GM12872 (cell line): ENCODE data around the gene GRK4.

Experiments used
- CTCF ChIP-seq: IDR thresholded peaks from 3 replicates; pipeline ENCODE4 v1.5.1; 2011; ENCODE audit warnings: low read depth, mild to moderate bottlenecking, low read length, moderate library complexity; ENCODE audit not compliant: insufficient read depth

The GRK4 gene

GRCh38 chr4:3043282-3044020, 80.1 kb downstream of the GRK4 start:
- TF ChIP-seq CTCF, result no peak

GRCh38 chr4:3044870-3045819, 81.8 kb downstream of the GRK4 start:
- peak; percentile 16; the same call in 1 of the 3 replicates for TF ChIP-seq CTCF

GRCh38 chr4:3046162-3046561, 82.8 kb downstream of the GRK4 start:
- TF ChIP-seq CTCF, result no peak

GRCh38 chr4:3046623-3047022, 83.3 kb downstream of the GRK4 start:
- TF ChIP-seq CTCF, result no peak

- TF ChIP-seq CTCF, result peak; percentile 77
Measured at GRCh38 chr4:3047464-3048286, 84.3 kb downstream of the GRK4 start.

- no peak for TF ChIP-seq CTCF
Measured at GRCh38 chr4:3054169-3054759, 90.9 kb downstream of the GRK4 start.
